DMS53 (cell line): ENCODE results near the gene ELOA.

Source experiments
- DNase-seq: peaks from one replicate; lab custom pipeline; 2025; lab: John Stamatoyannopoulos, UW

ELOA gene, protein sequence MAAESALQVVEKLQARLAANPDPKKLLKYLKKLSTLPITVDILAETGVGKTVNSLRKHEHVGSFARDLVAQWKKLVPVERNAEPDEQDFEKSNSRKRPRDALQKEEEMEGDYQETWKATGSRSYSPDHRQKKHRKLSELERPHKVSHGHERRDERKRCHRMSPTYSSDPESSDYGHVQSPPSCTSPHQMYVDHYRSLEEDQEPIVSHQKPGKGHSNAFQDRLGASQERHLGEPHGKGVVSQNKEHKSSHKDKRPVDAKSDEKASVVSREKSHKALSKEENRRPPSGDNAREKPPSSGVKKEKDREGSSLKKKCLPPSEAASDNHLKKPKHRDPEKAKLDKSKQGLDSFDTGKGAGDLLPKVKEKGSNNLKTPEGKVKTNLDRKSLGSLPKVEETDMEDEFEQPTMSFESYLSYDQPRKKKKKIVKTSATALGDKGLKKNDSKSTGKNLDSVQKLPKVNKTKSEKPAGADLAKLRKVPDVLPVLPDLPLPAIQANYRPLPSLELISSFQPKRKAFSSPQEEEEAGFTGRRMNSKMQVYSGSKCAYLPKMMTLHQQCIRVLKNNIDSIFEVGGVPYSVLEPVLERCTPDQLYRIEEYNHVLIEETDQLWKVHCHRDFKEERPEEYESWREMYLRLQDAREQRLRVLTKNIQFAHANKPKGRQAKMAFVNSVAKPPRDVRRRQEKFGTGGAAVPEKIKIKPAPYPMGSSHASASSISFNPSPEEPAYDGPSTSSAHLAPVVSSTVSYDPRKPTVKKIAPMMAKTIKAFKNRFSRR

DNA sequence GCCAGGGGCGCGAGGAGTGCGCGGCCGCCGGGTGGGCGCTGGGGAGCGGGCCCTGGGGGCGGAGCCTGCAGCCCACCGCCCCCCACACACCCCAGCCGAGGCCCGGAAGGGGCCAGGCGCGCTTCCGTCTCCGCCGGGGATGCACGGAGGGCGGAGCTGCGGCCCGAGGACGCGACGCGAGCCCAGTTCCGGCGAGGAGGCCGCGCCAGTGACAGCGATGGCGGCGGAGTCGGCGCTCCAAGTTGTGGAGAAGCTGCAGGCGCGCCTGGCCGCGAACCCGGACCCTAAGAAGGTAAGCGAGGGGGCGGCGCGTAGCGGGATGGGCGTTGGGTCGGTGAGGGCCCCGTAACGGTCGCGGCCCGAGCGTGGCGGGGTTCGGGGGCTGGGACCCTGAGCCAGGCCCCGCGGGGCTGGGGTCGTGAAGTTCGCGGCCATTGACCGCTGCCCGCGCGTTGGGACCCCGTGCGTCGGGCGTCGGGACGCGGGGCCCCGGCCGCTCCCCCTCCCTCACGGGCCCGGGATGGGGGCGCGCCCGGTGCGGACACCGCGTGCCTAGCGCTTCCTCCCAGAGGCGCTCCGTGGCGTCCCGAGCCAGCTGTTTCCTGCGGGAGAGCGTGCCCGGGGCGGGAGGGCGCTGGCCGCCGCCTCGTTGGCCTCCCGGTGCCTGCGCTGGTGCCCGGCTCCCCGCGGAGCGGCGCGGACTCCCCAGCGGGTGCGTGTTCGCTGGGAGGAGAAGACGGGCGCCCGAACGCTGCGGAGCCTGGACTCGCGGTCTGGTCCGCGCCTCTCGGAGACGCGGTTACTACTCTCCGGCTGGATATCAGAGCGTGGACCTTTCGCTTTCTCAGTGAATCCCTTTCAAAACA is at the start of gene ELOA:
ELOA (plus strand) TSS at position 185 of the 866 bp plus-strand sequence; CDS start at position 218, 33 bp downstream.
- DNase-seq: peak; percentile 88

DNA sequence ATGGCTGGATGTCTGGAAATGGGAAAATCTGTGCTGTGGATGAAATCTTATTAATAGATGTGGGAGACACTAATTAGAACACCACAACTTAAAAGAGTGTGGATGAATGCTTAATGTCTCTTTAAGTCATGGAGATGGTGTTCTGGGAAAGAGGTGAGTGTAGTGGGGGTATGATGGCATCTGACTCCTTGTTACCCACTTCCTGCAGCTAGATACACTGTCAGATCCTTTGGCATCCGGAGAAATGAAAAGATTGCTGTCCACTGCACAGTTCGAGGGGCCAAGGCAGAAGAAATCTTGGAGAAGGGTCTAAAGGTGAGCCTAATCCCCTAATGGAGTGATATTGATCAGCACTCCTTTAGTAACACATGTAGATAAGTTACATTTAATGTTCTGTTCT is 49.7 kb upstream of the ELOA start:
- no peak for DNase-seq

DNA sequence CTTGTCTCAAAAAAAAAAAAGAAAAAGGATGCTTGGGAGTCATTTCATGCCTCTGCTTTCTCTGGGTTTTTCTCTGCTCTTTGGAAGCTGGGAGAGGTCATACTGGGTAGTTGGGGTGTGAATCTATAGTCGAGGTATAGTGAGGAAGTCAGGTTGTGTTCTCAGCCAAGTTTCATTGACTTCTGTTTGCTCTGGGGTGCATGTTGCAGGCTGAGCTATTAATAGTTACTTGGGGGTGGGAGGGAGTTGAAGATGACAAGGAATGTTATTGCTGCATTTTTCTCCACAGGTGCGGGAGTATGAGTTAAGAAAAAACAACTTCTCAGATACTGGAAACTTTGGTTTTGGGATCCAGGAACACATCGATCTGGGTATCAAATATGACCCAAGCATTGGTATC is 48.9 kb upstream of the ELOA start:
- no peak for DNase-seq

DNA sequence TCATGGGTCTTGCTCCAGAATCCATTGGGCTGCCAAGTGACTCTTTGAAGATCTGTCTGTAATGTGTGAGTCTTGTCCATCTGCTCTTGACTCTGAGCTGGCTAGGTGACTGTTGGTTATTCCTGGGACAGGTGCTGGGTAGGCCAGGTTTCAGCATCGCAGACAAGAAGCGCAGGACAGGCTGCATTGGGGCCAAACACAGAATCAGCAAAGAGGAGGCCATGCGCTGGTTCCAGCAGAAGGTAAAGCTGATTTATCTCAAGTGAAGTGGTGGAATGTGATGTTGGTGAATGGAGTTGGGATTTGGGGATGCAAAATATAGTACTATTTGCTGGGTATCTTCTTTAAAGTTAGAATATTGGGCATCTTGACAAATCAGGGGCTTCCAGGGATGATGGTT is 47.6 kb upstream of the ELOA start:
- no peak for DNase-seq

DNA sequence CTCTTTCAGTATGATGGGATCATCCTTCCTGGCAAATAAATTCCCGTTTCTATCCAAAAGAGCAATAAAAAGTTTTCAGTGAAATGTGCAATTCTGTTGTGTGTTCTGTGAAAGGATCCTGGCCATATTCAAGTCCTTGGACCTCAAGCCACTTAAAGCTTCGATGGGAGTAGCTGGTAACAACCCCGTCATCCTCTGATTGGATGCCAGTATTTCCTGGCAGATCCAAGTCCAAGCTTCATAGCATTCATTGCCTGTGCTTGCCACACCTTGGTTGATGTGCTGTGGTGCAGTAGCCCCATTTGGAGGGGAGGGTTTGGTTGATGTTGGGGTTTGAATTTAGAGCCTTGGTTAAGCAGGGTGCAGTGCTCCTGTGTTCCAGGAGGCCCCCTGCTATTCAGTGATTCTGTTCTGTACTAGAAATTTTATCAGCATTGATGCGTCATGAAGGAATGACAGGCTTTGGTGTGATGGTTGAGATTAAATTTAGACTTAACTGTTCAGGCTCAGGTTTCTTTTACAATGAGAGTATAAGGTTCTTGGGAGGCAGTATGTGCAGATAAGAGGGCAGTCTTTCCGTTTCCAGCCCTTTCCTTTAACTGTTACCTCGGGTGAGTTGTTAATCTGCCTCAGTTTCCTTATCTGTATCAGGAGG is 46.8 kb upstream of the ELOA start:
- no peak for DNase-seq

DNA sequence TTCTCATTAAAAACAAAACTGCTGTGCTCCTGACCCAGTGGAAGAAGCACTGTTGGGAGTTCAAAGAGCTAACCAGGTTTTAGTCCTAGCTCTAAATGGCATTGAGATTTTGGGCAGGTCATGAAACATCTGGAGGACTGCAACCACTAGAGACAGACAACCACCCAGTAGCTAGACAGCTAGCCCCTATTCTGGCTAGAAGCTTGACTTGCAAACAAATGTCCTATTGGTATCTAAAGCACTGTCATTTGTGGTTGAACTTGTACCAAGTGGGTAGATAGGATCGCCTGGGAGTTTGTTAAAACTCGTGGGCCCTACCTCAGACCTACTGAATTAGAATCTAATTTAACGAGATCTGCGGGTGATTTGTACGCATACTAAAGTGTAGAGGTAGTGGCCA is 44.8 kb upstream of the ELOA start:
- no peak for DNase-seq

DNA sequence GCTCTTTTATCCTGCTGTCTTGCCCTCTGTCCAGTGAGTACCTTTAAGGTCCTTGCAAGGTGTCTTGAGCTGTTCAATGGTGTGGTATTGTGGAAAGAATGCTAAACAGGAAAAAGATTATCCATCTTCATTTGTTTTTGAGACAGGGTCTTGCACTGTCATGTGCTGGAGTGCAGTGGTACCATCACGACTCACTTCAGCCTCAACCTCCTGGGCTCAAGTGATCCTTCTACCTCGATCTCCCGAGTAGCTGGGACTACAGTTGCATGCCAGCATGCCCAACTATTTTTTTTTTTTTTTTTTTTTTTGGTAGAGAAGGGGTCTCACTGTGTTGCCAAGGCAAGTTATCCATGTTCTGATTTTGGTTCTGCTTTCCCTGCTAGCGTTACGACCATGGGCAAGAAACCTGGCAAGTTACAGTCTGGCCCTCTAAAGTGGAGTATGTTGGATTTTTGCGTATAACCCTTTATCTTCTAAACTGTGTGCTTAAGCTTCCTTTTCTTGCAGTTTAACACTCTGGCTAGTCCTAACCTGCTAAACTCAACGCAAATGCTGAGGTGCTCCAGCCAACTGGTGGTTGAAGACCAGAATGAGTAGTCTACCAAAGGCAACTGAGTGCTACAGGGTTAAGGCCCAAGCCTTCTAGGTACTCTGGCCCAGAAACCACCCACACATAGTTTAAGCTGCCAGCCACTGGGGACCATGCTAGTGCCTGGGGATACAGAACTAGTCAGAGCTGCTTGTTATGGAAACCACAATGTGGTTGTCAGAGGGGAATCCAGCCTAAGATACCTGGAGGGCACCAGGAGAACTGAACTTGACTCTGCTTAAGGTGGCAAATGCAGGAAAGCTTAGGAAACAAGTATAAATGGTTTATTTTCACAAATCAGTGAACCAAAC is 43.7 kb upstream of the ELOA start:
- DNase-seq: no peak

DNA sequence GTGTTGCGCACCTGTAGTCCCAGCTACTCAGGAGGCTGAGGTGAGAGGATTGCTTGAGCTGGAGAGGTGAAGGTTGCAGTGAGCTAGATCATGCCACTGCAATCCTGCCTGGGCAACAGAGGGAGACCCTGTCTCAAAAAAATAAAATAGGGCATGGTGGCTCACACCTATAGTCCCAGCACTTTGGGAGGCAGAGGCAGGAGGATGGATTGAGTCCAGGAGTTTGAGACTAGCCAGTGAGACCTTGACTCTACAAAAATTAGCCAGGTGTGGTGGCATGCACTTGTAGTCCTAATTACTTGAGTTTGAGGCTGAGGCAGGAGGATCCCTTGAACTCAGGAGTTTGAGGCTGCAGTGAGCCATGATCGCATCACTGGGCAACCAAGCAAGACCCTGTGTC is 42.0 kb upstream of the ELOA start:
- DNase-seq: no peak

DNA sequence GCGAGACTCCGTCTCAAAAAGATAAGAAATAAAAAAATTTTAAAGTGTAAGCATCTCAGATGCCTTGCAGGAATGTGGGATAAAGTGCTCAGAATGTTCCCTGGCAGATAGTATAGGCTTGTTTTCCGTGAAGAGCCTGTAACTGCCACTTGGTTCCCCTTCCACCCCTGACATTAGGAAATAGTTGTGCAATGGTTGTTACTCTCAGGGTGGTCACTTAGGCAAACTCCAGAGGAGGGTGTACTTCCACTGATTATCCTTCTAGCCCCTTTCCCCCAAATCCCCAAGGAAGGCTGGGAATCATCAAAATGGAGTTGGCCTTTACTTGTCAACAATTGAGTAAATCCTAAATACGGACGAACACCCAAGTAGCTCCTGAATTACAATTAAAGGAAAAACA is 41.3 kb upstream of the ELOA start:
- no peak for DNase-seq

DNA sequence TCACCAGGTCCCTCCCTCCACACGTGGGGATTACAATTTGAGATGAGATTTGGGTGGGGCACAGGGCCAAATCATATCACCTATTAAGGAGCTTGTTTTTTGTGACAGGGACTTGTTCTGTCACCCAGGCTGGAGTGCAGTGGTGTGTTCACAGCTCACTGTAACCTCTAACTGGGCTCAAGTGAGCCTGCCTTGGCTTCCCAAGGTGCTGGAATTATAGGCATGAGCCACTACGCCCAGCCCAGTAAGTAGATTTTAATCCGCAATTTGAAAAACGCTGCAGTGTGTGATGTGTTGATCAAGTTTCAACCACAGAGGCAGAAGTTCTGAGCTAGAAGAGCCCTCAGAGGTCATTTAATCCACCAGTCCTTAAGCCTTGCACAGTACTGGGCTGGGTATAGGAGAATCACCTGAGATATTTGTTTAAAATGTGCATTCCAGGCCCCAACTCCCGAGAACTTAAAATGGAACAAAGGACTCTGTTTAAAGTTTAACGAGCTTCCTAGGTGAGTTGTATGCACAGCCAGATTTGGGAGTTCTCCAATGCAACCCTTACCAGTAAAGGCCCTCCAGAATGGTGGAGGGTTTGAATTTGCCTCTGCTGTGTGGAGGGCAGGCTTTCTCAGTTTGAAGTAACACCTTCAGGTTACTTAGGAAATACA is 38.3 kb upstream of the ELOA start:
- no peak for DNase-seq

DNA sequence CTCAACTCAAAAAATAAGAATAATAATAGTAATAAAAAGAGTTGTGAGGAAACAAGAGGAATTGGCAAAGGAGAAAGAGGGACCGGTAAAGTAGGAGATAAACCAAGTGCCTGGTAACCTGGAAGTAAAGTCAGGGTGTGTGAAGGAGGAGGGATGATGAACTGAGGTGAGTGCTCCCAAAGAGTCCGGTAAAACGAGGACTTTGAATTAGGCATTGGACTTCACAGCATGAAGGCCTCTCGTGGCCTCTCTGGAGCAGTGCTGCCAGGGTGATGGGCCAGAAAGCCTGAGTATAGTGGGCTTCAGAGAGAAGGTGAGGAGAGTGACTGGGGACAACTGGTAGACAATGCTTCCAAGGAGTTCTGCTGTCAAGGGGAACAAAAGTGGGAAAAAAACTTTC is 34.0 kb upstream of the ELOA start:
- no peak for DNase-seq

DNA sequence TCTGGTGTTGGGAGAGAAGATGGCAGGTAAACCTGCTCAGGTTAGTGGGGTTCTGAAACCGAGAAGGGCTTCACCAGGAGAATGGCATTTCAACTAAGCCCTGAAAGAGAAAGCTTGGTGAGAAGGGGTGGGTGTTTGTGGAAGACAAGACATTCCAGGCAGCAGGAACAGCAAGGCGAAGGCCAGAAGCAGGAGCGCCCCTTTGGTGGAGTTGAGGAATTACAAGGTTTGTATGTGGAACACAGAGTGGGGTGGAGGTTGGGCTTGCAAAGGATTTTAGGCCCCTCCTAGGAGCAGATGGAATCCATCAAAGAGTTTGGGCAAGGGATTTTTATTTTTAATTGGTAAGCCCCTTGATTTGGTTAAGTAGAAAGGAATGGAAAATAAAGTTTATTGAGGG is 24.8 kb upstream of the ELOA start:
- DNase-seq: peak; percentile 79

DNA sequence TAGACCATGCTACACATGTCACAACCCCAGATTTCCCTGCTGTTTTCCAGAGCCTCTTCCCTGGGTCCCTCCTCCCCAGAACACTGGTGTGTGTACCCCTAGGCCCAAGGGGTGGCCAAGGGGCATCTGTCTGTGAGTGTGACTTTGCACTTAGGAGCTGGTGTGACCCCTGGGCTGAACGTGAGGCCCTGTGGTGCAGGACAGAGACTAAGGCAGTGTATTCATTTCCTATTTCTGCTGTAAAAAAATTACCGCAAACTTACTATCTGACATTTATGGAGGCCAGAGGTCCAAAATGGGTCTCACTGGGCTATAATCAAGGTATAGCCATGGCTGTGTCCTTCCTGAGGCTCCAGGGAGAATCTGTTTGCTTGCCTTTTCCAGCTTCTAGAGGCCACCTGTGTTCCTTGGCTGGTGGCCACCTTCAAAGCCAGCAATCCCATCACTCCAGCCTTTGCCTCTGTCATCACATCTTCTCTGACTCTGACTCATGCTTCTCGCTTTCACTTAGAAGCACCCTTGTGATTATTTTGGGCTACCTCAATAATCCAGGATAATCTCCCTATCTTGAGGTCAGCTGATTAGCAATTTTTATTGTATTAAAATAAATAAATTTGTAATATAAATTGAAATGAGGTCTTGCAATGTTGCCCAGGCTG is 24.0 kb upstream of the ELOA start:
- peak; percentile 35 for DNase-seq

DNA sequence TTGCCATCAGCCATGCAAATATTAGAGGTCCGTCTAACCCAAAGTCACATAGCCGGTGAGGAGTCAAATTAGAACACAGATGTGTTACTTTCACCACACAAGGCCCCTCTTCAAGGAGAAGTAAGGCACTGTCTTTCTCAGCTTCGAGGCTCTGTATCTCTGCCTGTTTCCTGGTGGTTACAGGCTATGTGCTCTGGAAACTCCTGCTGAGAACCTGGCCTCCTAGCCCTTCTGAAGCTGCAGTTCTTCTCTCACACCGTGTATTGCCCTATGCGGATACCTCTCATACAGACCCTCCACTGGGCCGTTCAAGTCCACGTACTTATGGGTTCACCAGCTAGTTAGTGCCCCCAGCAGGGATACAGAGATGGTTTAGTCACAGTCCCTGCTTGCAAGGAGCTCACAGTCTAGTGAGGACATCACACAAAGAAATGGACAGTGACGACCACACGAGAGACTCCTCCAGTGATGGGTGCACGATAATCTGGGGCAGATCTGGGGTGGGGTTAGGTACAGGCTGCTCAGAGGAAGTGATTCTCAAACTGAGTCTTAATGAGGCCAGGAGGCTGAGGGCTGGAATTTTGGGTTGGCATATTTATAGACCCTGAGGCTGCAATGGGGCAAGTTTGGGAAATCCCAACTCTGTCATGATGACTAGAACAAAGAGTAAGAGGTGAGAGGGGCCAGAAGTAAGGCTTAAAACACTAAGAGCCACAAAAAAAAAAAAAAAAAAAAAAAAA is 22.8 kb upstream of the ELOA start:
- no peak for DNase-seq

DNA sequence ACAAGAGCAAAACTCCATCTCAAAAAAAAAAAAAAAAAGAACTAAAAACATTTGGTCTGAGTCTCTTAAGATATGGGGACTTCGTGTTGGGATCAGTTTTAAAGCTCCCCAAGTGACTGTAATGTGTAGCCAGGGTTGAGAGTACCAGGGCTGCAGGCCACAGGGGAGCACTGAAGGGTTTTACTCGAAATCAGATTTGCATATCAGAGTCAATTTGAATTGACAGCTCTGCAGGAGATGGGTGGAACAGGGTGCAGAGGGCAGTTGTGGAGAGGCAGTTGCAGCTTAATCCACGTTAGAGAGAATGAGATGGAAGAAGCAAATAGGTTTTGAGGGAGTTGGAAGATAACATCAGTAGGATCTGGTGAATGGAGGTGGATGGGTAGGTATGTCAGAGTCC is 20.6 kb upstream of the ELOA start:
- no peak for DNase-seq

DNA sequence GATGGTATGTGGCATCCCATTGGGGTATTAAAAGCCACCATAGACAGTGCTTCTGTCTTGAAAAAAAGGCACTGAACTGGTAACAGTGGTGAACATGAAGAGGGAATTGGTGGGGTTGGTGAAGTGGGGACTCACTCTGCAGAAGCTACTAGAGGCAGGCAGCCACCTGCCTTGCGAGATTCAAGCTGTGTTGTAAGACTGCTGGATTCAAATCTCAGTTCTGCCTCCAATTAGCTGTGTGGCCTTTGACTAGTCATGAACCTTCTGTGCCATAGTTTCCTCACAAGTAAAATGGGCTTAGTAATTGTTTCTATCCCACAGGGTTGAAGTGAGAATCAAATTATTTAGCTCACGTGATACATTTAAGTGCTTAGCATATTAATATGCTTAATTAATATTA is 16.6 kb upstream of the ELOA start:
- DNase-seq: no peak

DNA sequence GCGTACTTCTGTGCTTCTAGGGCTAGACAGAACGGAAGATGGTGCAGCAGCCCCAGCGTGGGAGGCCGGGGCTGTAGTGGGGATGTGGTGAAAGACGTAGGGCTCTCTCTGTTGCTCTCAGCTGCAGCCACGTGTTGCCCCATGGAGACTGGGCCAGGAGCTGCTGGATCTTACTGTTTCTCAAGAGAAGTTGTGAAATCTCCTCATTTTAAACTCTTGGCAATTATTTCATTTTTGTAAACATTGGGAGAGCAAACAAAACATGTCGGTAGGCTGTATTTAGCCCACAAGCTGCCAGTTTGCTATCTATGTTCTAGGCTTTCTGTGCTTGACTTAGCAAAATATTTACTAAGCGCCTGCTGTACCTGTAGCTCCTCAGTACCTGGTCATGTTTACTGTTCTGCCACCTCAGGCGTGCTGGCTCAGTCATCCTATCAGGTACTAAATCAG is 15.9 kb upstream of the ELOA start:
- peak; percentile 82 for DNase-seq

DNA sequence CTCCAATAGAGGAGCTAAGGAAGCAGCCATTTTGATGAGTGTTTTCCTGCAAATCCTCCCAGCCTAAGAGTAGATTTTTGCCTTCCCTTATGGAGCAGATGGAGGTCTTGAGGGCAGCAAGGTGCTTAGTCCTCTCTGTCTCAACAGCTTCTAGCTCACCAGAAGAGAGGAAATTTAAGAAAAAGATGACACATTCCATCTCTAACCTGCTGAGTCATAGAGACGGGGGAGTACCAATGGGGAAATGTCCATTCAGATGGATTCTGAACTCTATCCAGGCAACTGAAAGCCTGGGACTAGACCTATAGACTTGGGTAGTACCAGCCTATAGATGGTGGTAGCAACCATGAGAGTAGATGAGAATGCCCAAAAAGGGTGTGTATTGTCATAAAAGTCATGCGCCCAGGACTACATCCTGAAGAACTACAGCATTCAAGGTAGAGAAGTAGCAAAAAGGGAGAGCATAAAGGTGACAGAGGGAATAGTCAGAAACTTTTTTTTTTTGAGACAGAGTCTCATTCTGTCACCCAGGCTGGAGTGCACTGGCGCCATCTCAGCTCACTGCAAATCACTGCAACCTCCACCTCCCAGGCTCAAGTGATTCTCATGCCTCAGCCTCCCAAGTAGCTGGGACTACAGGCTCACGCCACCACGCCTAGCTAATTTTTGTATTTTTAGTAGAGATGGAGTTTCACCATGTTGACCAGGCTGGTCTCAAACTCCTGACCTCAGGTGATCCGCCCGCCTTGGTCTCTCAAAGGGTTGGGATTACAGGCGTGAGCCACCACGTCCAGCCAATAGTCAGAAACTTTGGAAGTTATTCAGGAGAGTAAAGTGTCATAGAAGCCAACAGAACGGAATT is 10.7 kb upstream of the ELOA start:
- DNase-seq: no peak
